Neural crest cell (in vitro differentiated cells): ENCODE measurements around the gene TLE5. TPM values are rescaled to one million over a fixed set of nuclear protein-coding genes. Genes with fewer than 3 reads are reported as not detected.

Experiments used
- DNase-seq: peaks from one replicate; pipeline ENCODE4 v3.0.0; 2021; ENCODE audit warnings: low read depth, mixed read lengths, low spot score
- H3K27ac Mint-ChIP-seq: one replicate; pipeline ENCODE4 v1.8.0; 2021; ENCODE audit warnings: mild to moderate bottlenecking, mixed read lengths; ENCODE audit not compliant: unreplicated experiment
- H3K27me3 Mint-ChIP-seq: 2 replicates; pipeline ENCODE4 v1.8.0; 2021; ENCODE audit warnings: low read depth, mild to moderate bottlenecking, mixed read lengths
- H3K36me3 Mint-ChIP-seq: 2 replicates; pipeline ENCODE4 v1.8.0; 2021; ENCODE audit warnings: low read depth, mild to moderate bottlenecking, mixed read lengths
- H3K4me1 Mint-ChIP-seq: 2 replicates; pipeline ENCODE4 v1.8.0; 2021; ENCODE audit warnings: mixed read lengths
- H3K4me3 Mint-ChIP-seq: one replicate; pipeline ENCODE4 v1.8.0; 2021; ENCODE audit warnings: mild to moderate bottlenecking, mixed read lengths
- H3K9me3 Mint-ChIP-seq: 2 replicates; pipeline ENCODE4 v1.8.0; 2021; ENCODE audit warnings: mixed read lengths
- total RNA-seq: library from RNA; stranded (reverse); gene quantifications from 2 replicates; pipeline ENCODE4 v1.2.1, GENCODE V29; 2021
- TF ChIP-seq, protein P1 (sequence below): fragments of 200-600 bp; sonication (generic); conservative IDR thresholded peaks from 2 replicates; pipeline ENCODE4 v1.5.0; 2021; ENCODE audit warnings: antibody characterized with exemption, mild to moderate bottlenecking

The TLE5 gene
- total RNA-seq, 1 donor from 2014 or later, result 247 TPM

DNA sequence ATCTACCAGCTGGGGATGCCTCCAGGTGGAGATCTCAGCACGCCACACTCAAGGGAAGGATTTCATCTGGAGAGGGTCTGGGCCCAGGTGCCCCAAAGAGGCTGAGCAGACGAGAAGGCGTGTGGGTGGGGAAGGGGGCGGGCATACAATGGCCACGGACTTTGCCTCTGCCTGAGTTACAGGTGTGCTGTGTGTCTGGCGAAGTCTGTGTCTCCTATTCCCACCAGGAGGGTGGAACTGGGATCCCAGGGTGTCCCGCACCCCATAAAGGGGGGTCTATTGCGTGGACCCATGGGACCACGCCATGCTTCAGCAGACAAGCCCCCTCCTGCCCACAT is 36.8 kb downstream of the TLE5 start:
- Mint-ChIP-seq H3K36me3 (no peaks in the 10 kb centered on the region), H3K4me3 (no peak overlapping the region), H3K4me1 (peaks cover 5% of the 10 kb centered on the region), H3K9me3 (no peaks in the 10 kb centered on the region), H3K27me3 (peaks cover 80% of the 10 kb centered on the region), H3K27ac (no peak overlapping the region)
- TF ChIP-seq, protein P1, sequence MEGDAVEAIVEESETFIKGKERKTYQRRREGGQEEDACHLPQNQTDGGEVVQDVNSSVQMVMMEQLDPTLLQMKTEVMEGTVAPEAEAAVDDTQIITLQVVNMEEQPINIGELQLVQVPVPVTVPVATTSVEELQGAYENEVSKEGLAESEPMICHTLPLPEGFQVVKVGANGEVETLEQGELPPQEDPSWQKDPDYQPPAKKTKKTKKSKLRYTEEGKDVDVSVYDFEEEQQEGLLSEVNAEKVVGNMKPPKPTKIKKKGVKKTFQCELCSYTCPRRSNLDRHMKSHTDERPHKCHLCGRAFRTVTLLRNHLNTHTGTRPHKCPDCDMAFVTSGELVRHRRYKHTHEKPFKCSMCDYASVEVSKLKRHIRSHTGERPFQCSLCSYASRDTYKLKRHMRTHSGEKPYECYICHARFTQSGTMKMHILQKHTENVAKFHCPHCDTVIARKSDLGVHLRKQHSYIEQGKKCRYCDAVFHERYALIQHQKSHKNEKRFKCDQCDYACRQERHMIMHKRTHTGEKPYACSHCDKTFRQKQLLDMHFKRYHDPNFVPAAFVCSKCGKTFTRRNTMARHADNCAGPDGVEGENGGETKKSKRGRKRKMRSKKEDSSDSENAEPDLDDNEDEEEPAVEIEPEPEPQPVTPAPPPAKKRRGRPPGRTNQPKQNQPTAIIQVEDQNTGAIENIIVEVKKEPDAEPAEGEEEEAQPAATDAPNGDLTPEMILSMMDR, result no peak
- no peak for DNase-seq

DNA sequence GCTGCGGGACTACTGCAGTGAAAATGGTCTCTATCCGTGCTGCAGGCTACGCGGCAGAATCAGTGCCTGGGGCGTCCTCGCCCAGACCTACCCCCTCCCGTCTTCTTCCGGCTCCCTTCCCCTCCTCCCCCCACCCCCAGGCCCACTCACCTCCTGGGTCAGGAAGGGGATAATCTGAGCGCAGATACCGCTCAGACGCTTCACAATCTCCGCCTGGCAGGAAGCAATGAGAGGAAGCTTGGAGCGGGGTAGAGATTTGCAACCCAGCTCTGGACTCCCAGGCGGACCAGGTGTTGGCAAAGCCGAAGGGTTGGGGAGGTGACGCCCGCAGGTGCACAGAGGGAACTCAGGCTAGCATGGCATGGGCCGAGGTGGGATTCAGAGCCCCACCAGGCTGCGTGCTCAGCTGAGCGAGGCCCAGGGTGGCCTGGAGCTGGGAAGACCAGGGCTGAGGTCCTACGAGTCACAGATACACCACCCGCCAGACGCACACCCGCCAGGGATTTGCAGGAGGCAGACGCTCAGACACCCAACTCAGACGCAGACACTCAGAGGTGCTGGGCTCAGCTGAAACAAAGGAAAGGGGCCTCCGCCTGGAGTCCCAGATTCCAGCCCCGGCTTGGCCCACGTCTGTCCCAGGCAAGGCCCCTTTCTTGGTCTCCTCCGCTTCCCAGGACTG is 37.3 kb downstream of the TLE5 start:
- Mint-ChIP-seq H3K36me3 (no peaks in the 10 kb centered on the region), H3K4me1 (peaks cover 7% of the 10 kb centered on the region), H3K4me3 (no peak overlapping the region), H3K27me3 (peaks cover 79% of the 10 kb centered on the region), H3K27ac (no peak overlapping the region), H3K9me3 (no peaks in the 10 kb centered on the region)
- DNase-seq, result no peak
- TF ChIP-seq, protein P1, result no peak

DNA sequence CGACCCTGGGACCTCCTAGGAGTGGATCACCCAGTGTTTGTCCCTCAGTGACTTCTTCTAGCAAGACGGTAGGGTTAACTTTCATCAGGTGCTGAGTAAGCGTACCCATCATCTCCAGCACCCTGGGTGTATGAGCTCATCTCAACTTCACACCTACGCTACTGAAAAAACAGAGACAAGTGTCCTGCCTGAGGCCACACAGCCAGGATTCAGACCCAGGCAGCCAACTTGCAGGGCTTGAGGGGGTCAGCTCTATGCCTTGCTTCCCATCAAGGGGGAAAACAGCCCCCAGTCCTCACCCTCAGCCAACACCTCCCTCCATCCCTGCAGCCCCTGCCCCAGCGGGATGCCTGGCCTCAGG is 37.8 kb downstream of the TLE5 start:
- no peak overlapping the region for H3K4me3 Mint-ChIP-seq
- peaks cover 5% of the 10 kb centered on the region for H3K4me1 Mint-ChIP-seq
- no peaks in the 10 kb centered on the region for H3K36me3 Mint-ChIP-seq
- TF ChIP-seq, protein P1, result no peak
- H3K9me3 Mint-ChIP-seq, result no peaks in the 10 kb centered on the region
- H3K27me3 Mint-ChIP-seq, result peaks cover 79% of the 10 kb centered on the region
- no peak for DNase-seq
- no peak overlapping the region for H3K27ac Mint-ChIP-seq

DNA sequence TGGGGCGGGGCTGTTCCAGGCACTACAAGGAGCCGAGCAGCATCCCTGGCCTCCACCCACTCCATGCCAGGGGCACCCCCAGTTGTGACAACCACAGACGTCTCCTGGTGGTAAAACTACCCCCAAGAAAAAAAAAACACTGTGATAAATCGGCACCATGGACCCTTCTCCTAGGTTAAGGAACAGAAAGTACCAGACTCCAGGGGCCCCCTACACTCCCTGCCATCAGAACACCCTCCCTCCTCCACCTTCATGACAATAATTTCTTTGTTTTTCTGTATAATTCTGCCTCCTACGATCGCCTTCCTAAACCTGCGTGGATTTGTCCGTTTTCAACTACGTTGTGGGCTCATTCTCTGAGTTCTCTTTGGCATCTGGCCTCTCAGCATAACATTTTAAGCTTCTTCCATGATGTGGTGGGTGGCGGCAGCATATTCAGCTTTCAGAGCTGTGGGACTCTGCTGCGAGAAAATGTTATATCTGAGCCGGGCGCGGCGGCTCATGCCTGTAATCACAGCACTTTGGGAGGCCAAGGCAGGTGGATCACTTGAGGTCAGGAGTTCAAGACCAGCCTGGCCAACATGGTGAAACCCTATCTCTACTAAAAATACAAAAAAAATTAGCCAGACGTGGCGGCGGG is 41.9 kb downstream of the TLE5 start:
- H3K36me3 Mint-ChIP-seq, result no peaks in the 10 kb centered on the region
- peaks cover 48% of the 10 kb centered on the region for H3K27me3 Mint-ChIP-seq
- no peaks in the 10 kb centered on the region for H3K9me3 Mint-ChIP-seq
- peaks cover 5% of the 10 kb centered on the region for H3K4me1 Mint-ChIP-seq
- H3K4me3 Mint-ChIP-seq, result no peak overlapping the region
- TF ChIP-seq, protein P1, result no peak
- no peak for DNase-seq
- H3K27ac Mint-ChIP-seq, result no peak overlapping the region

DNA sequence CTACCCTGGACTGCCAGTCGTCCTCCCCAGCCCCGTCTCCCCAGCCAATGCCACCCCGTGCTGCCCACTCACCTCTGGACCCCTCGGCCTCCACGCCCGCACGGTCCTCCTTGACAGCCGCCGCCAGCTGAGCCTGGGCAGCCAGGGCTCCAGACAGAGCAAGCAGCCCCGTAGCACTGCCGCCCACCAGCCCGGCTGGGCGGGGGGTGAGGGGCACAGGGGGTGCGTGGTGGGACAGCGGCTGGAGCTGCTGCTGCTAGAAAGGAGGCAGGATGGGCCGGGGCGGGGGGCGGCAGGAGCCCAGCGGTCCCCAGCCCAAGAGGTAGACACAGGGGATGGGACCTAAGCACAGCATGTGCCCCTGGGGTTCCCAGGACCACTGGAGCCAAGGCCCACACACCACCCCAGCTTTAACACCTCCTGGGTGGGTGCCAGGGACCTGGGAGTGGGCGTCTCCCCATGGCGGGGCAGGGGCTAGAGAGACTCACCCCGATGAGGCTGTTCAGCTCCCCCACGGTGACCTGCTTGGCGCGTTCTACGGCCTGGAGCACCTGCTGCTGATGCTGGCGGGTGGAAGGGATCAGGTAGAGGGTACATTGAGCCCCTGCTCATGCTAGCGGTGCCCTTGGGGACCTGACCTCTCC is 43.0 kb downstream of the TLE5 start:
- H3K36me3 Mint-ChIP-seq, result no peaks in the 10 kb centered on the region
- peaks cover 5% of the 10 kb centered on the region for H3K4me1 Mint-ChIP-seq
- no peaks in the 10 kb centered on the region for H3K9me3 Mint-ChIP-seq
- DNase-seq, result no peak
- no peak overlapping the region for H3K4me3 Mint-ChIP-seq
- peaks cover 41% of the 10 kb centered on the region for H3K27me3 Mint-ChIP-seq
- TF ChIP-seq, protein P1, result no peak
- H3K27ac Mint-ChIP-seq, result no peak overlapping the region
